HS-5 (cell line): ENCODE results near the gene SIK3.
A peak's percentile ranks its signal among the peaks of the same experiment; 100 is the strongest.
"Not testable (repeated sequence)": the region's sequence is repeated elsewhere in the genome, so short reads cannot be mapped to it uniquely, and the experiment has no call there.

Experiments used
- DNase-seq: peaks from one replicate; pipeline ENCODE4 v3.0.0-alpha.2; 2012; ENCODE audit warnings: low read depth

The SIK3 gene

GRCh38 chr11:117098269-117099232, at the start of gene SIK3:
TSS of gene SIK3 (minus strand) at chr11:117098428. CDS start at chr11:117098415, 13 bp downstream.
- DNase-seq: no peak

GRCh38 chr11:117146521-117146920, 48.3 kb upstream of the SIK3 start:
- no peak for DNase-seq

- DNase-seq: no peak
Observed at GRCh38 chr11:117145393-117145761, 47.1 kb upstream of the SIK3 start.

GRCh38 chr11:117144477-117145392, 46.5 kb upstream of the SIK3 start:
- no peak for DNase-seq

- DNase-seq: peak; percentile 73
Observed at GRCh38 chr11:117143871-117144476, 45.7 kb upstream of the SIK3 start, which contains the start of gene PAFAH1B2. TSS of gene PAFAH1B2 (plus strand) at chr11:117144287. CDS start at chr11:117152448, 8,161 bp downstream.

GRCh38 chr11:117143390-117143789, 45.2 kb upstream of the SIK3 start:
- no peak for DNase-seq

GRCh38 chr11:117137223-117138086, 39.2 kb upstream of the SIK3 start:
- DNase-seq: not testable (repeated sequence)

GRCh38 chr11:117134979-117135378, 36.8 kb upstream of the SIK3 start:
- DNase-seq: not testable (repeated sequence)

GRCh38 chr11:117134431-117134830, 36.2 kb upstream of the SIK3 start:
- DNase-seq: no peak

GRCh38 chr11:117130879-117131278, 32.7 kb upstream of the SIK3 start:
- DNase-seq: no peak

GRCh38 chr11:117130396-117130795, 32.2 kb upstream of the SIK3 start:
- not testable (repeated sequence) for DNase-seq

- DNase-seq: no peak
Observed at GRCh38 chr11:117128289-117128688, 30.1 kb upstream of the SIK3 start.

- DNase-seq: no peak
Observed at GRCh38 chr11:117127171-117127901, 29.1 kb upstream of the SIK3 start.

- no peak for DNase-seq
Observed at GRCh38 chr11:117126223-117126965, 28.2 kb upstream of the SIK3 start.

- no peak for DNase-seq
Observed at GRCh38 chr11:117122556-117122955, 24.3 kb upstream of the SIK3 start.

GRCh38 chr11:117121176-117121575, 22.9 kb upstream of the SIK3 start:
- DNase-seq: no peak

- DNase-seq: no peak
Observed at GRCh38 chr11:117117681-117118080, 19.5 kb upstream of the SIK3 start.

- not testable (repeated sequence) for DNase-seq
Observed at GRCh38 chr11:117112939-117113338, 14.7 kb upstream of the SIK3 start.

GRCh38 chr11:117112497-117112896, 14.3 kb upstream of the SIK3 start:
- not testable (repeated sequence) for DNase-seq
